HG03469 (cell line): ENCODE measurements around the gene RHEX.

Experiments used
- ATAC-seq: cut with Tn5 transposase; IDR thresholded peaks from one replicate; pipeline ENCODE4 v1.9.1; 2021; ENCODE audit warnings: mild to moderate bottlenecking, moderate library complexity, moderate number of reproducible peaks; ENCODE audit not compliant: unreplicated experiment

Gene RHEX

GRCh38 chr1:206083750-206084149, 30.8 kb downstream of the RHEX start:
- no peak for ATAC-seq

DNA sequence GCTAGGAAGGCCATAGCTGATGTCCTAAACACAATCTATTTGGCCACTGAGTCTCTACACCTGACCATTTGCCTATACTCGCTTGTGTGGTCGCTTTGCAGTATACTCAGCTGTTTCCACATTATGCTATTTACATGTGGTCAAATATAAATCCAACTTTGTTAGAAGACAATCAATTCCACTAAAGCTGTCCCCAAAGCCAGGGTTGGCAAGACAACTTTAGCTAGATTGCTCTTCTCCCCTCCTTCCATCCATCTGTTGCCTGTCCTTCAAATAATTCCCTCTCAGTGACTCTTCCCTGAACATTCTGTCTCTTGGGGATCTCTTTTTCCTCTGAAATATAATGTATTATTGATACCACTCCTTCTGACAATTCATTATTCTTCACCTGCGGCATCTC, 34.1 kb downstream of the RHEX start:
- no peak for ATAC-seq

- ATAC-seq: no peak
These were observed 36.4 kb downstream of the RHEX start for GRCh38 chr1:206089341-206089740.

- ATAC-seq: no peak
These were observed 41.1 kb downstream of the RHEX start for GRCh38 chr1:206094024-206094423.

DNA sequence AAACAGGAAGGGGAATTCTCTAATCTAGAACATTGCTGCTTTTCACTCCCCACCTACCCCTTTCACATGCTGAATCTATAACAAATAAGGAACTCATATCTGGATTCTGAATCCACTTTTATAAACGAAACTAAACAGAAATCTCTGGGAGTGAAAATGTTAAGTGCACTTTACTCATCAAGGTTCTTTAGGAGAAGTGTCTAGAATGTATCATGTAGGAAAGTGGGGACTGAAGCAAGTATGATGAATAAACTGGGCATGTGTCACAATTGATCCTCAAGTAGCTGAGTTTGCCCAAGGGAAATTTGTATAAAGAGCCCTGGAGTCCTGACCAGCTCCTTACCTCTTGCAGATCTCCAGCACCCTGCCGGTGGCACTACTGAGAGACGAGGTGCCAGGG, 44.4 kb downstream of the RHEX start:
- no peak for ATAC-seq

GRCh38 chr1:206098242-206098919, 45.4 kb downstream of the RHEX start:
- ATAC-seq: no peak

DNA sequence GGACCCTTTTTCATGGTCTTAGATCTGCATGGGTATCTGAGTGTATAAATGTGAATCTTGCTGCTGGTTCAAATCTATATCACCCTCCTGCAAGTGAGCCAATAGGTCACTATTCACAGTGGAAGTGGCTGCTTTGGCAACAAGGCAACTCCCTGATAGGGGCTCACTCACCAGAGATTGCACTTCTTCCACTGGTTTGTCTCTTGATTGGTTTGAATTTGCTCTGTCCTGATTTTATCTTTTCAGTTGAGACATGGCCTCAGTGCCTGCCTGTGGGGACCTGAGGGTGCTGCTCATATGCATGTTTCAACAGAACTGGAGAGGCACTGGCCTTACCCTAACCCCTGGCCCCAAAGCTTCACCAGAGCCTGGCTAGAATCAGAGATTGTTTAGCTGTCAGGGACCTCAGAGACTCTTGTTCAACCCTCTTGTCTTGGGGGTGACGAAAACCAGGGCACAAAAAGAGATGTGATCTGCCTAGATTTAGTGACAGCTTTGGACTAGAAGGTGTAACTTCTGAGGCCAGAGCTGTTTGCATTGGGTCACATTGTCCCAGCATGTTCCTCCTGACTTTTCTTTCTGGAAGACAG, 47.3 kb downstream of the RHEX start:
- ATAC-seq: no peak

DNA sequence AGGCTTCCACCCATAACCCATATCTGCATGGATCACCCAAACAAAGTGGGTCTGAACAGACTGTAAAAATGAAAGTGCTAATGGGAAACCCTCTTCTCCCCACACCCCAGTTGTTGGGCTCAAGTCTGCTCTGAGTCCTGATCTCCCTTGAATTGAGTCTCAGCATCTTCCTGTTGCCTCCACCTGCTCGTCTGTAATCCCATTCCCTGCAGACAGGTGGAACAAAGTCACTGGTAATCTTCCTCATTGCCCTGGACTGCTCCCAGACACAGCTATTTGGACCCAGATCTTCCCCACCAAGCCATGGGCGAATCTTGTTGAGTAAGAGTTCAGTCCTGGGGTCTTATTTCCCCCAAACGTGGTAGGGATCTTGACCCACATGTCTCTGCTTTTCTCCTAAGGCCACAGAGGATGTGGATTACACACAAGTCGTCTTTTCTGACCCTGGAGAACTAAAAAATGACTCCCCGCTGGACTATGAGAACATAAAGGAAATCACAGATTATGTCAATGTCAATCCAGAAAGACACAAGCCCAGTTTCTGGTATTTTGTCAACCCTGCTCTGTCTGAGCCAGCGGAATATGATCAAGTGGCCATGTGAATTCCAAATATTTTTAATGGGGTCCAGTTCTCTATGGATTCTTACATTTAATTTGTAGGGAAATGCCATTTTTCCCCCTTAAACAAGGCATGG, 48.5 kb downstream of the RHEX start:
- no peak for ATAC-seq

DNA sequence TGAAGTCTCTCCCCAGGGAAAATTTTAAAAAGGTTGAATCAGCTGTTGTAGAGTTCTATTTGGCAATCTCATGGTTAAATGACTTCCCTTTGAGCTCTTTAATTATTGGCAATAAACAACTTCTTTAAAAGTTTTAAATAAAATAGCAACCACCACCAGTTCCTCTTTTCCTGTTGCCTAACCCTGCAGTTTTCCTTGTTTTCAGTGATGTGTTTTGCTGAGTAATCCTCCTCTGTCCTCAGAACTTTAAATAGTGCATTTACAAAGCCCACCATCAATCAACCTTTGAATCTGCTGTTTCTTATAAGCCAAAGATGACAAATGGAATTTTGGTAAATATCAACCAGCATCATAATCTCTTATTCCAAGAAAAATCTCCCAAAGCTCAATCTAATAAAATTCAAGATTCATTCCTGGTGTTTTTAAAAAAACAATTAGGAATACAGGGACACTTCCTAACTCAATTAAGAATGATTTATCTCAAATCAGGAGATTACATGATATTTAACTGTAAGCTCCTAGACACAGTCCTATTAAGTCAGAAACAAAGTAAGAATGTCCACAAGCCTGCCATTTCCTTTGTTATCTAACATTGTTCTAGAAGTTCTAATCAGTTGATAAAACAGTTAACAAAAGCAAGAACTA, 49.4 kb downstream of the RHEX start:
- no peak for ATAC-seq

DNA sequence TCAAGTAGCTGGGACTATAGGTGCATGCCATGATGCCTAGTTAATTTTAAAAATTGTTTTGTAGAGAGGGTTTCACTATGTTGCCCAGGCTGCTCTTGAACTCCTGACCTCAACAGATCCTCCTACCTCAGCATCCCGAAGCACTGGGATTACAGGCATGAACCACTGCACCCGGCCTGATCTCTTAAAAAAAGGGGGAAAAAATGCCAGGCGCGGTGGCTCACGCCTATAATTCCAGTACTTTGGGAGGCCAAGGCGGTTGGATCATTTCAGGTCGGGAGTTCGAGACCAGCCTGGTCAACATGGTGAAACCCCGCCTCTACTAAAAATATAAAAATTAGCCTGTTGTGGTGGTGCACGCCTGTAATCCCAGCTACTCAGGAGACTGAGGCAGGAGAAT, 51.0 kb downstream of the RHEX start:
- ATAC-seq: no peak

- ATAC-seq: no peak
These were observed 52.6 kb downstream of the RHEX start for GRCh38 chr1:206105464-206105995.

DNA sequence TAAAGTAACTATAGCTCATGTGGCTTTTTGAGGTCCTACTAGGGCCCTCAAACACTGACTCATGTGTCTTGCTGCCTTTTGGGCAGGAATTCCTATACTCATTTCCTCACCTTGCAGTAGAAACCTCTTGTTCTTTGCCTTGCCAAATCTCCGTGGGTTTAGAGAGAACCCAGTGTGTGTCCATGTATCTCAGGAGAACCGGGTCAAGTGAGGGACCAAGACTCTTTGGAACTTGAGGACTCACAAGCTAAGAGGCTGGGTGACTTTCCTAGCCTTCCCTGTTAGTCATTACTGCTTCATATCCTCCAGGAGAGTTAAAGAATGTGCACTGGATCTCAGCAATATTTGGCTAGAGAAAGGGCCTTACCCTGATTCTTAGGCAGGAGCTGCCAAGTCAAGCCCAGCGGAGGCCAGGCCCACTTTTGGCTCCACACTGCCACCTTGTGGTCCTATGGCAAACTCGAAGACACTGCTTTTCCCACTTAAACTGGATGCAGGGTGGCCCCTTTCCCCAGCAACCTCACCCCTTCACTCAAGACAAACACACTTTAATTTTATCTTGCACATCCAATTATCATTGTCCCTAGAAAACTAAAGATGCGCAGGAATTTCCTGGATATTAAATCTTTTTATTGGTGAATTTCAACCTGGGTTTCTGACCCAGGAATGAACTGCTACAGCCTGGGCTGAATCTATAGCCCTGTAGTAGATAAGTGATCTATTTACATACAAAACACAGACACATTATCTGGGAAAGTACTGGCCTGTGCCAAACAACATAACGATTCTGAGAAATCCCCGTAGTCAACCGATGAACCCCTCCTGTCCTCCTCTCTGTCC, 53.6 kb downstream of the RHEX start:
- ATAC-seq: peak; percentile 46

DNA sequence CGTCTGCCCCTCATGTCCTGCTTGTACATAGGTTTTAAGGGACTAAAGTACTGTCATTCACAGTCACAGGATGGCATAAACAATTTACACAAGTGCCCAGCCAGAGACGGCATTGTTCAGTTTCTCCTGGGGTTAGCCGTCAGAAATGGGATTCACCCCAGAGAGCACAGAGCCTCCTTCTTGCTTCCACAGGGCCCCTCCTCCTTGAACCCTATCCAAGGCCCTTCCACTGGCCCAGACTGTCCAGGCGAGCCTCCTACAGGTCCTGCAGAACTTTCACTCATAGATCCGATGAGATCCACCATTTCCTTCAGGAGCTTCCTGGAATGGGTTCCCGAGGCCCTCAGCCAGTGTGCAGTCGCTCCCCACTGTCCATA, 54.2 kb downstream of the RHEX start:
- ATAC-seq: no peak

GRCh38 chr1:206108635-206109034, 55.7 kb downstream of the RHEX start:
- no peak for ATAC-seq

GRCh38 chr1:206109718-206110117, 56.7 kb downstream of the RHEX start:
- no peak for ATAC-seq

GRCh38 chr1:206110161-206110560, 57.2 kb downstream of the RHEX start:
- ATAC-seq: no peak

- ATAC-seq: no peak
These were observed 57.8 kb downstream of the RHEX start for GRCh38 chr1:206110820-206111219.

DNA sequence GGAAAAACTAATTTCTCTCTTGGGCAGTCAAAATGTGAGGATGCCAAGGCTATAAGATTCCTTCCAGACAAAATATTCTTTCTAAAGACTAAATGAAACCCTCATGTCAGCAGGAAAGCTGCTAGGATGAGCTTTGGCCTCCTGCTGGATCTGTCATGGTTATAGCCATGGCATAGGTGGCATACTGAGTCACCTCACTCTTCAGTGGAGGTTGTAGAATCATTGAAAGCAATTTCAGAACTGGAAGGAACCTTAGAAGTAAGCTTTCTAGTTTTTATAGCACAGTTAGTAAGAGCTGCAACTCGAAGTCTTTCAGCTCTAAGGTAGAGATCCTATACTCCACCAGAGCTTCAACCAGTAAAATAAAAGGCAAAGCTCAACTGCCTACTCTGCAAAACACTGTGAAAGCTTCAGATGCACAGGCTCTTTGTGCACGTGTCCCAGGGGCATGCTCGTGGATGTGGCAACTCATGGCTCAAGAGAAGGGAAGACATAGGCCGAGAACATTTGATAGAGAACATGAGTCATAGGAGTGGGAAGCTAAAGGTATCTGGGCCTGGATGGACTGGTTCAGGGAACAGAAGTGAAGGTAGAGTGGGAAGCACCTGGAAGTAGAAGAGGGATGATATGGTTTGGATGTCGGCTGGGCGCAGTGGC, 58.4 kb downstream of the RHEX start:
- ATAC-seq: no peak

DNA sequence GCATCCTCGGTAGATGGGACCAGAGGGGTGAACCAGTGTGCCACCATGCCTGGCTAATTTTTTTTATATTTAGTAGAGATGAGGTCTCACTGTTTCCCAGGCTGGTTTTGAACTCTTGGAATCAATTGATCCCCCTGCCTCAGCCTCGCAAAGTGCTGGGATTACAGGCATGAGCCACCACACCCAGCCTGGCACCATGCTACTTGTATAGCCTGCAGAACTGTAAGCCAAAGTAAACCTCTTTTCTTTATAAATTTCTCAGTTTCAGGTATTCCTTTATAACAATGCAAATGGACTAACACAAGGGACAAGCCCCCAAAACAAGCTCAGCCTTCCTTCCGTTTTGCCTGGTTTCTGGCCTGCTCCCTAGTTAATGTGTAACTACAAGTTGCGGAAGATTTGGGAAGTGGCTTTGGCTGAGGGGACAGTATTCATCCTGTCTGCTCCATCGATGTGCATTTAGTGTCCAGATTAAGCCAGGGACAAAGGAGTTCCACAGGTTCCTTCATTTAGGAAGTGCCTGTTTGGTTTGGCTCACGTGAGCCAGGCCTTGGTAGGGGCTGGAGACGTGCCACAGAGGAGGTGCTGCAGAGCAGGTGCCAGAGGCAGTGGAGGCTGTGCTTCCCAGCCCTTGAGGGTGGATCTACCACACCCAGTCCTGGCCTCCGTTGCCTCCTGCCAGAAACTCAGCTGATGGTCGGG, 59.8 kb downstream of the RHEX start:
- no peak for ATAC-seq
